H1 (cell line): ENCODE data around the gene REPS2. TPM values are rescaled to one million over a fixed set of nuclear protein-coding genes. Genes with fewer than 3 reads are reported as not detected.

Experiments
- CTCF ChIA-PET: fragments of 300-600 bp; sonication (Branson Sonifier 250); formaldehyde crosslinking; loops from one replicate; lab custom pipeline; 2021; ENCODE audit not compliant: partially characterized antibody; lab: Charles Lee
- POLR2A ChIA-PET: fragments of 300-600 bp; sonication (Branson Sonifier 250); formaldehyde crosslinking; loops from one replicate; lab custom pipeline; 2021; ENCODE audit warnings: inconsistent platforms; ENCODE audit not compliant: partially characterized antibody; lab: Charles Lee
- DNase-seq, 2 experiments: peaks; one replicate each; pipeline versions ENCODE4 v3.0.0 to v3.0.0-alpha.2; 2010 to 2022; ENCODE audit warnings: low spot score in 2 of 2, low read depth in 1 of 2, mixed read lengths in 1 of 2
- FAIRE-seq: peaks from 2 replicates; lab custom pipeline; 2011; peaks lifted over from hg19 to GRCh38; lab: Jason Lieb, UNC
- H2AFZ ChIP-seq: 2 replicates; pipeline ENCODE4 v1.8.1; 2012; ENCODE audit warnings: low read length, inconsistent platforms
- H2AK5ac ChIP-seq: 2 replicates; pipeline ENCODE4 v1.6.1; 2013; ENCODE audit warnings: low read depth, low read length
- H2BK120ac ChIP-seq: replicated peaks from 2 replicates; pipeline ENCODE3; 2013; ENCODE audit warnings: low read depth, low read length, inconsistent platforms
- H2BK12ac ChIP-seq: 2 replicates; pipeline ENCODE4 v1.6.1; 2013; ENCODE audit warnings: low read depth, low read length
- H2BK15ac ChIP-seq: 2 replicates; pipeline ENCODE4 v1.6.1; 2013; ENCODE audit warnings: low read length
- H2BK20ac ChIP-seq: 2 replicates; pipeline ENCODE4 v1.6.1; 2013; ENCODE audit warnings: low read length
- H2BK5ac ChIP-seq: 2 replicates; pipeline ENCODE4 v1.6.1; 2013; ENCODE audit warnings: low read depth, low read length
- H3K14ac ChIP-seq: 2 replicates; pipeline ENCODE4 v1.6.1; 2013; ENCODE audit warnings: inconsistent platforms; ENCODE audit not compliant: insufficient read length
- H3K18ac ChIP-seq: 2 replicates; pipeline ENCODE4 v1.6.1; 2013; ENCODE audit warnings: low read length; ENCODE audit errors: extremely low read depth
- H3K23ac ChIP-seq: 2 replicates; pipeline ENCODE4 v1.6.1; 2013; ENCODE audit warnings: inconsistent platforms; ENCODE audit not compliant: insufficient read length
- H3K23me2 ChIP-seq: 2 replicates; pipeline ENCODE4 v1.6.1; 2013; ENCODE audit warnings: low read depth, low read length
- H3K27ac ChIP-seq: 2 replicates; pipeline ENCODE4 v1.6.1; 2011; ENCODE audit warnings: low read depth, low read length, inconsistent platforms
- H3K27me3 ChIP-seq, 4 experiments: replicated peaks in 1 of 4; 1 replicate in 1 of 4; 2 replicates in 3 of 4; pipeline versions ENCODE4 v1.6.1 to v1.8.1; 2011 to 2013; ENCODE audit warnings: low read length in 3 of 4, mild to moderate bottlenecking in 3 of 4, inconsistent platforms in 2 of 4, mixed read lengths in 2 of 4, moderate library complexity in 1 of 4; ENCODE audit not compliant: control insufficient read depth in 3 of 4, insufficient read depth in 3 of 4; ENCODE audit errors: extremely low read depth in 1 of 4
- H3K36me3 ChIP-seq, 4 experiments: 2 replicates each; pipeline versions ENCODE4 v1.6.1 to v1.8.1; 2011 to 2013; ENCODE audit warnings: mild to moderate bottlenecking in 4 of 4, low read length in 3 of 4, moderate library complexity in 2 of 4, control low read depth in 1 of 4, inconsistent platforms in 1 of 4; ENCODE audit not compliant: insufficient read depth in 4 of 4, control insufficient read depth in 2 of 4
- H3K4ac ChIP-seq: replicated peaks from 2 replicates; pipeline ENCODE3; 2013; ENCODE audit warnings: low read length, low read depth, mixed read lengths, inconsistent platforms; ENCODE audit not compliant: insufficient read length
- H3K4me1 ChIP-seq, 4 experiments: replicated peaks in 1 of 4; 1 replicate in 1 of 4; 2 replicates in 3 of 4; pipeline versions ENCODE4 v1.6.1 to v1.8.1; 2011 to 2013; ENCODE audit warnings: low read length in 3 of 4, inconsistent platforms in 2 of 4, mixed read lengths in 1 of 4; ENCODE audit not compliant: insufficient read depth in 4 of 4, control insufficient read depth in 3 of 4
- H3K4me2 ChIP-seq, 2 experiments: 2 replicates each; pipeline versions ENCODE4 v1.6.1 to v1.8.1; 2011 to 2013; ENCODE audit warnings: low read depth in 2 of 2, low read length in 2 of 2, control low read depth in 1 of 2, inconsistent platforms in 1 of 2, mild to moderate bottlenecking in 1 of 2; ENCODE audit not compliant: insufficient read depth in 1 of 2
- H3K4me3 ChIP-seq, 4 experiments: fragments of 200-600, 300-600 bp in 1 of 4; sonication (generic), shearing (Covaris generic), sonication (Bioruptor Twin) in 1 of 4; 2 replicates each; pipeline versions ENCODE4 v1.5.1 to v1.8.1; 2011 to 2016; ENCODE audit warnings: low read length in 4 of 4, low read depth in 3 of 4, control low read depth in 2 of 4, inconsistent platforms in 2 of 4, mild to moderate bottlenecking in 2 of 4, mixed read lengths in 1 of 4, moderate library complexity in 1 of 4; ENCODE audit not compliant: insufficient read depth in 2 of 4; ENCODE audit errors: extremely low read depth in 1 of 4
- H3K56ac ChIP-seq: replicated peaks from 2 replicates; pipeline ENCODE3; 2013; ENCODE audit warnings: low read depth, mild to moderate bottlenecking, mixed read lengths, low read length, inconsistent platforms; ENCODE audit not compliant: insufficient read length
- H3K79me1 ChIP-seq: 2 replicates; pipeline ENCODE4 v1.6.1; 2013; ENCODE audit warnings: low read depth, low read length, control low read depth
- H3K79me2 ChIP-seq, 2 experiments: 2 replicates each; pipeline versions ENCODE4 v1.6.1 to v1.8.1; 2012 to 2013; ENCODE audit warnings: low read length in 2 of 2, mild to moderate bottlenecking in 2 of 2, inconsistent platforms in 1 of 2; ENCODE audit not compliant: insufficient read depth in 2 of 2, control insufficient read depth in 1 of 2
- H3K9ac ChIP-seq, 4 experiments: replicated peaks in 1 of 4; 1 replicate in 1 of 4; 2 replicates in 3 of 4; pipeline versions ENCODE4 v1.6.1 to v1.8.1; 2011 to 2013; ENCODE audit warnings: low read depth in 3 of 4, low read length in 3 of 4, control low read depth in 2 of 4, mild to moderate bottlenecking in 2 of 4, moderate library complexity in 2 of 4, inconsistent platforms in 1 of 4; ENCODE audit errors: extremely low read depth in 1 of 4
- H3K9me3 ChIP-seq, 2 experiments: 2 replicates each; pipeline versions ENCODE4 v1.6.1 to v1.8.1; 2012 to 2013; ENCODE audit warnings: mild to moderate bottlenecking in 2 of 2, moderate library complexity in 2 of 2, control low read depth in 1 of 2, inconsistent platforms in 1 of 2, low read depth in 1 of 2, low read length in 1 of 2, mixed read lengths in 1 of 2; ENCODE audit not compliant: insufficient read depth in 2 of 2
- H4K20me1 ChIP-seq, 2 experiments: replicated peaks in 1 of 2; 2 replicates each; pipeline versions ENCODE3 to v1.8.1; 2011 to 2013; ENCODE audit warnings: inconsistent platforms in 2 of 2, low read length in 2 of 2, mild to moderate bottlenecking in 1 of 2; ENCODE audit not compliant: insufficient read depth in 2 of 2, control insufficient read depth in 1 of 2
- H4K5ac ChIP-seq: 2 replicates; pipeline ENCODE4 v1.6.1; 2013; ENCODE audit warnings: low read length, low read depth, mixed read lengths, inconsistent platforms; ENCODE audit not compliant: insufficient read length
- H4K8ac ChIP-seq: 2 replicates; pipeline ENCODE4 v1.8.0; 2013; ENCODE audit warnings: mild to moderate bottlenecking, moderate library complexity, low read length, inconsistent platforms; ENCODE audit not compliant: insufficient read depth; ENCODE audit errors: extremely low read depth
- H4K91ac ChIP-seq: replicated peaks from 2 replicates; pipeline ENCODE3; 2013; ENCODE audit warnings: low read length, mixed read lengths, inconsistent platforms; ENCODE audit not compliant: insufficient read length
- KDM1A ChIP-seq: fragments of 200-600, 300-600 bp; sonication (generic); IDR thresholded peaks from 2 replicates; pipeline ENCODE4 v1.7.1; 2016; ENCODE audit warnings: mild to moderate bottlenecking, low read length, borderline replicate concordance
- KDM5A ChIP-seq: fragments of 200-600 bp; IDR thresholded peaks from 2 replicates; pipeline ENCODE4 v1.7.1; 2012; ENCODE audit warnings: mild to moderate bottlenecking, low read length, inconsistent platforms, mixed read lengths
- POLR2AphosphoS5 ChIP-seq: IDR thresholded peaks from 2 replicates; pipeline ENCODE4 v1.6.1; 2011; ENCODE audit warnings: low read depth, low read length
- RAD21 ChIP-seq, 2 experiments: IDR thresholded peaks in 1 of 2; conservative IDR thresholded peaks in 1 of 2; 2 replicates each; pipeline ENCODE4 v1.6.1; 2011; ENCODE audit warnings: low read depth in 2 of 2, low read length in 2 of 2, improper control_type of control experiment in 1 of 2, inconsistent platforms in 1 of 2, mild to moderate bottlenecking in 1 of 2, moderate library complexity in 1 of 2
- SP1 ChIP-seq: IDR thresholded peaks from 2 replicates; pipeline ENCODE4 v1.6.1; 2011; ENCODE audit warnings: low read depth, low read length
- ZNF274 ChIP-seq: IDR thresholded peaks from 2 replicates; pipeline ENCODE4 v1.7.0; 2012; ENCODE audit warnings: low read length, borderline replicate concordance; ENCODE audit errors: extremely low read depth
- WGBS, 2 experiments: shearing (Covaris generic) in 1 of 2; methylation state at CpG; one replicate each; pipeline versions ENCODE4 v1.1.6 to v1.1.7; 2013 to 2015; ENCODE audit warnings: low lambda C conversion rate in 2 of 2, mixed read lengths in 2 of 2, inconsistent platforms in 1 of 2, low coverage in 1 of 2, missing lambda C conversion rate in 1 of 2; ENCODE audit not compliant: insufficient replicate concordance in 2 of 2, insufficient coverage in 1 of 2, insufficient read length in 1 of 2; ENCODE audit errors: extremely low coverage in 1 of 2, missing lambda C conversion rate in 1 of 2; 5-methylcytosine and 5-hydroxymethylcytosine counted together
- polyA plus RNA-seq, 7 experiments: library from polyadenylated mRNA; depleted of rRNA in 3 of 7; stranded (reverse) in 5 of 7; unstranded in 2 of 7; fragments of >200 nt in 5 of 7; fragments of 200-250 nt in 2 of 7; gene quantifications; 1 replicate in 5 of 7; 2 replicates in 1 of 7; 4 replicates in 1 of 7; pipeline versions ENCODE4 v1.2.1 to v1.2.3, GENCODE V29; 2011 to 2013; ENCODE audit warnings: missing spikeins in 2 of 7, mixed read lengths in 2 of 7
- total RNA-seq: library from RNA; stranded (reverse); fragmentation: NEBNext Ultra II Directional; extraction: Animal tissue kit (Norgen Biotek cat#: 25700); gene quantifications from 2 replicates; pipeline ENCODE4 v1.2.1, GENCODE V29; 2021

Gene REPS2
- total and polyA plus RNA-seq, 2 of the 8 experiments (the other 6 are each of a cell fraction or from before 2014, with no cell fraction given): 0.79 to 4.3 TPM

DNA sequence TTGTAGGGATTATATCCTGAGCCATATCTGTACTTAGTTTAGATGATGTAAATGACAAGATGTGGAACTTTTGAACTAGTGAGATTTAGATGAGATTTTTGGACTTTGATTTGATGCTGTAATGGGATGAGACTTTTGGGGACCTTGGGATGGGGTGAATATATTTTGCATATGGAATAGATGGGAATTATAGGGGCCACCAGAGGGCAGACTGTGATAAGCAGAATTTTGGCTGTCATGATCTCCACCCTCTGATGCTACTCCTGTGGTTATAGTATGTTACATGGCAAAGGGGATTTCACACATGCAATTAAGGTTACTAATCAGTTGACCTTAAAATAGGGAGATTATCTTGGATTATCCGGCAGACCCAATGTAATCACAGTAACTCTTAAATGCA lies 214.5 kb downstream of the REPS2 start:
- POLR2A ChIA-PET: no interaction called here
- TF ChIP-seq POLR2AphosphoS5 (no peak), KDM5A (no peak), RAD21 (IDR thresholded peaks at IDR 0.05 in 1 of 2, conservative IDR thresholded peaks at IDR 0.05 in 1 of 2; ENCODE audit: low read depth in 2 of 2, low read length in 2 of 2) (peak; percentile 67 to 73), KDM1A (no peak), ZNF274 (no peak), SP1 (no peak)

More for the DNA sequence above, 214.5 kb downstream of the REPS2 start:
- Histone ChIP-seq H3K18ac (no peak overlapping the region), H2AFZ (no peak overlapping the region), H3K4me1 (no peaks in the 10 kb centered on the region), H3K23ac (no peak overlapping the region), H2BK20ac (no peak overlapping the region), H3K79me1 (no peaks in the 10 kb centered on the region), H3K79me2 (no peaks in the 10 kb centered on the region), H4K20me1 (no peaks in the 10 kb centered on the region), H3K9ac (no peak overlapping the region), H4K5ac (no peak overlapping the region), H3K4ac (no peak overlapping the region), H3K36me3 (no peaks in the 10 kb centered on the region; a peak in 1 of 8 replicates), H2BK120ac (no peak overlapping the region), H3K9me3 (peaks cover 11% of the 10 kb centered on the region in 2 experiments; a peak in 3 of 4 replicates), H2BK12ac (no peak overlapping the region), H3K23me2 (no peaks in the 10 kb centered on the region), H3K27ac (no peak overlapping the region), H4K91ac (no peak overlapping the region), H2BK5ac (no peak overlapping the region), H3K14ac (no peak overlapping the region), H2BK15ac (no peak overlapping the region), H2AK5ac (no peak overlapping the region), H4K8ac (no peak overlapping the region), H3K56ac (no peak overlapping the region), H3K4me3 (no peak overlapping the region), H3K4me2 (no peak overlapping the region), H3K27me3 (no peaks in the 10 kb centered on the region)
- CTCF ChIA-PET: interaction anchor here (0.6 to 0.9 kb wide), 3 partner anchors 81 to 559 kb away, joined by 3 to 4 read pairs (median 4); no protein-coding TSS in a partner anchor
- DNase-seq (no peak), FAIRE-seq (no peak)
- 91% methylated on average over 1 of the region's 1 CpG; no CpG with 5 or more reads in 1 of the 2 experiments for WGBS, 2 experiments
